Measurements from ENCODE around the gene STKLD1.
"Not testable (repeated sequence)": the region's sequence is repeated elsewhere in the genome, so short reads cannot be mapped to it uniquely, and the experiment has no call there.

The STKLD1 gene

GRCh38 chr9:133389025-133389557, 12.9 kb downstream of the STKLD1 start:
- DNase-seq = no peak

DNA sequence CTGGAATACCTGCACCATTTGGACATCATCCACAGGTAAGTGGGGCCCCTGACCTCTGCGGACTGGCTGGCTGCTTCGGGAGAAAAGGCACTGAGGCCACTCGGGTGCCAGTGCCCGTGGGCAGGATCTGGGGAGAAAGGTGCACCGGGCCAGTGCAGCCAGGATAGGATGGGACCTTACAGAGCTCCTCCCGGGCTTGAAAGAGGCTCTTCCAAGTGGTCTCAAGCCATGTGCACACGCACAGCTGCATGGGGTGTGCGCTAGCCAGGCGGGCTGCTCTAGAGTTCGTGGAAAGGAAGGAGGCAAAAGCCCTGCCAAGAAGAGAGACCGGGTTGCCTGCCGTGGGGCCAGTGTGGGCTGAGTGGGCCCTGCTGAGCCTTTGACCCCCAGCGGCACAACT, 13.4 kb downstream of the STKLD1 start:
- DNase-seq = no peak

GRCh38 chr9:133390713-133391112, 14.5 kb downstream of the STKLD1 start:
- DNase-seq = no peak

DNA sequence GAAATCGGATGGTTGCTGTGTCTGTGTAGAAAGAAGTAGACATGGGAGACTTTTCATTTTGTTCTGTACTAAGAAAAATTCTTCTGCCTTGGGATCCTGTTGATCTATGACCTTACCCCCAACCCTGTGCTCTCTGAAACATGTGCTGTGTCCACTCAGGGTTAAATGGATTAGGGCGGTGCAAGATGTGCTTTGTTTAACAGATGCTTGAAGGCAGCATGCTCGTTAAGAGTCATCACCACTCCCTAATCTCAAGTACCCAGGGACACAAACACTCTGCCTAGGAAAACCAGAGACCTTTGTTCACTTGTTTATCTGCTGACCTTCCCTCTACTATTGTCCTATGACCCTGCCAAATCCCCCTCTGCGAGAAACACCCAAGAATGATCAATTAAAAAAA, 15.3 kb downstream of the STKLD1 start:
- not testable (repeated sequence) for DNase-seq

DNA sequence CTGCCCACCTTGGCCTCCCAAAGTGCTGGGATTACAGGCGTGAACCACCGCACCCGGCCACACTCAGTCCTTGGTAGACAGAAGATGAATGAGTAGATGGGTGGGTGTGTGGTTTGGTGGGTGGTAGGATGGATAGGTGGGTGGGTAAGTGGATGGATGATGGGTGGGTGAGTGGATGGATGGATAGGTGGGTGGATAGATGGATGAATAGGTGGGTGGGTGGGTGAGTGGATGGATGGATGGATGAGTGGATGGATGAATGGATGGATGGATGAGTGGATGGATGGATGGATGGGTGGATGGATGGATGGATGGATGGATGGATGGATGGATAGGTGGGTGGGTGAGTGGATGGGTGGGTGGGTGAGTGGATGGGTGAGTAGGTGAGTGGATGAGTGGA, 16.1 kb downstream of the STKLD1 start:
- DNase-seq = not testable (repeated sequence)

DNA sequence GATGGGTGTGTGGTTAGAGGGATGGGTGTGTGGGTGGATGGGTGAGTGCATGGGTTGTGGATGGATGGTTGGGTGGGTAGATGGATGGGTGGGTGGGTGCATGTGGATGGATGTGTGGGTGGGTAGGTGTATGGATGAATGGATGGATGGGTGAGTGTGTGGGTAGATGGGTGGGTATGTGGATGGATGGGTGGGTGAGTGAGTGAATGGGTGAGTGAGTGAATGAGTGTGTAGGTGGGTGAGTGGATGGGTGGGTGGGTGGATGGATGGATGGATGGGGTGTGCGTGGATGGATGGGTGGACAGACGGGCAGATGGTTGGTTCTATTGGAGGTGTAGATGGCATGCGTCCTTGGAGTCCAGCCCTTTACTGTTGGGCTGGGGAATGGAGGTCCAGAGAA, 17.2 kb downstream of the STKLD1 start:
- DNase-seq = no peak

GRCh38 chr9:133394687-133395271, 18.6 kb downstream of the STKLD1 start:
- DNase-seq = no peak

GRCh38 chr9:133396952-133397351, 20.8 kb downstream of the STKLD1 start:
- no peak for DNase-seq

- DNase-seq = no peak
Measured at GRCh38 chr9:133397370-133397769, 21.2 kb downstream of the STKLD1 start.

DNA sequence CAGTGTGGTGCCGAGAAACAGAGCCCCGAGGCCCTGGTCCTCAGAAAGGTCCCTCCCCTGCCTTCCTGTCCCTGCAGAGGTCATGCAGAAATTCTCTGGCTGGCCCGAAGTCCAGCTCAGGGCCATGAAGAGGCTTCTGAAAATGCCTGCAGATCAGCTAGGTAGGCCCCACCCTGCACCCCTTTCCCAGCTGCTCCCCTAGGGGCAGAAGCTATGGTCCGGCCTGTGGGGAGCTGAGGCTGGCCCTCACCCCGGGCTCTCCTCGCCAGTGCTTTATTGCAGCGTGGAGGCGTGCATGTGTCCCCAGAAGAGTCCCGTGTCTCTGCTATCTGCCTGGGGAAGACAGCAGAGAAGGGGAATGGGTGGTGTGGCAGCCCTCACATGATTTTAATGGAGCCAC, 21.7 kb downstream of the STKLD1 start:
- DNase-seq = no peak

- DNase-seq = no peak
Measured at GRCh38 chr9:133400292-133400691, 24.1 kb downstream of the STKLD1 start.

DNA sequence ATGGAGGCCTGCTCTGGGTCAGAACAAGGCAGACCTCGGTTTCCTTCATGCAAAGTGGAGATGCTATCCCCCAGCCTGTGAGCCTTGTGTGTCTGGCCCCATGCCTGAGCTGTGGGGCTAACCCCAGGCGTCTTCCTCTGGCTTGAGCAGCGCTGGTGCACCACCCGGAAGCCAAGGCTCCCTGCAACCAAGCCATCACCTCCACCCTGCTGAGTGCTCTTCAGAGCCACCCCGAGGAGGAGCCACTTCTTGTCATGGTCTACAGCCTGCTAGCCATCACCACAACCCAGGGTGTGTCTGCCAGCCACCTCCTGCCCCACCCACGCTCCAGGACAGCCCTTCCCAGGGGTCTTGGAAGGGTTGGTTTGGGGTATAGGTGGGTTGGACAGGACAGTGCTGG, 25.4 kb downstream of the STKLD1 start:
- no peak for DNase-seq

DNA sequence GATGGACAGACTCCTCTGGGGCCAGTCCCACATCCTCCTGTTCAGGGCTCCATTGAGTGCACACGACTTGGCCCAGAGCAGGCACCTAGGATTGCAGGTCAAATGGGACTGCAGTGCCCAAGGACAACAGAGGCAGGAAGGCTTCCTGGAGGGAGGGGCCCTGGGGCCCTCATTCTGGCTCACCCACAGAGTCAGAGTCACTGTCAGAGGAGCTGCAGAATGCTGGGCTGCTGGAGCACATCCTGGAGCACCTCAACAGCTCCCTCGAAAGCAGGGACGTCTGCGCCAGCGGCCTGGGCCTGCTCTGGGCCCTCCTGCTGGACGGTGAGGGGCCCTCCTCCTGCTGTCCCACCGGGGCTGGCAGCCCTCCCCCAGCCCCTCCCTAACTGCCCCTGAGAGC, 26.5 kb downstream of the STKLD1 start:
- DNase-seq = no peak

- DNase-seq = no peak
Measured at GRCh38 chr9:133403766-133404453, 27.7 kb downstream of the STKLD1 start.

GRCh38 chr9:133404454-133405002, 28.4 kb downstream of the STKLD1 start:
- no peak for DNase-seq

- DNase-seq = no peak
Measured at GRCh38 chr9:133405508-133406438, 29.6 kb downstream of the STKLD1 start.

DNA sequence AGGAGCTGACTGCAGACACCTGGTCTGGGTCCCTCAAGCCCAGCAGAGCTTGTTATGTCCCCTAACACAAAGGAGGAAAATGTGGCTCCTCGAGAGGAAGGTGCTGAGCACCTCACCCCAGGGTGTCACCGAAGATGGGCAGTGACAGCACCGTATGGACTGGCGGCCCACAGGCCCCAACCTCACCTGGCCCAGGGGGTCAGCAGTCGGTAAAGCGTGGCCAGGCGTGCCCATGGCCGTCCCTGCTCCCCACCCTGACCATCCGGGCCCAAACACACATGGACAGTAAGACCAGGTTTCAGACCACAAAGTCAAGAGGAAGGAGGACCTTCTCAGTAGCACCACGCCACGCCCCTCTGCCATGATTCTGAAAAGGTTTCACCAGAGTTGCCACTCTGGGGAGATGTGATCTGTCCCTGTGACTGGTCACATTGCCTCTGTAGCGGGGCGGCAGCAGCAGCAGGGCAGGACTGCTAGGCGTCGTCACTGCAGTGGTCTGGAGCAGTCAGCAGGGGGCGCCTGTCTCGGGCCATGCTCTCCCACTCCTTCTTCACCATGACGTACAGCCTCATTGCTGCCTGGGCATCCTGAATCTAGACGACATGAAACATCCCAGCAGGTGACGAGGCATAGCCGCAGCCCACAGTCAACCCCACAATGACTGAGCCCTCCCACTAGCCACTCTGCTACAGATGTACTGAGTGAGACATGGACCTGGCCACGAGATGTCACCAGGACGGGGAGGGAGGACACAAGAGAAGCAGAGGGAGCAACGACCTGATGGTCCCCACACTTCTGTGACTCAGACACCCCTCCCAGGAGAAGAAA, 30.5 kb downstream of the STKLD1 start:
- peak; percentile 58 for DNase-seq

DNA sequence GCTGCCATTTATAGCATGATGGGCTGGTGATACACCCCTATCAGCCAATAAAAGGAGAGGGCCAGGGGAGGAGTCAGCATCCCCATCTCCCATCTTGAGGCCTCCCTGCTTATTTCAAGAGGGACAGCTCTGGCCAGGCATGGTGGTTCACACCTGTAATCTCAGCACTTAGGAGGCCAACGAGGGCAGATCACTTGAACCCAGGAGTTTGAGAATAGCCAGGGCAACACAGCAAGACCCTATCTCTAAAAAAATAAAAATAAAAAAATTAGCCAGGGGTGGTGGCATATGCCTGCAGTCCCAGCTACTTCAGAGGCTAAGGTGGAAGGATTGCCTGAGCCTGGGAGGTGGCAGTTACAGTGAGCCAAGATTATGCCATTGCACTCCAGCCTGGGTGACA, 31.9 kb downstream of the STKLD1 start:
- DNase-seq = no peak

DNA sequence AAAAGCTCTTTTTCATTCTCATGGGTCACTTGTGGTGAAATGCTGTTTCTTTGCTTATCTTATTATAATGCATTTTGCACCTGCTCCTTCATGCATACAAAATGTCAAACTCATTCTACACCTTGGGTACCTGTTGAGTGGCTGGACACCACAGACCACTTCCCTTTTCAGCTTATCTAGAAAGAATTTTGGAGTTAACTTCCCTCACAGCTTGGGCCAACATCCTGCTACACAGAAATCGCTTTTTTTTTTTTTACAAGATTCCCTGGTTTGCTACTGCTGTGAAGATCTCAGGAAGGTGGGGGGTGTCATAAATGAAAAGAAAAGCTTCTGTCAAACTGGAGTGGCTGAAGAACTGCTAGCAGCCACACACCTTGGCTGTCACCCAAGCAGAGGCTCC, 39.0 kb downstream of the STKLD1 start:
- DNase-seq = no peak

- peak; percentile 78 for DNase-seq
Measured at GRCh38 chr9:133417541-133418461, 41.6 kb downstream of the STKLD1 start, which contains the start of gene REXO4. TSS of gene REXO4 (minus strand) at chr9:133418010. CDS start at chr9:133417844, 166 bp downstream.

DNA sequence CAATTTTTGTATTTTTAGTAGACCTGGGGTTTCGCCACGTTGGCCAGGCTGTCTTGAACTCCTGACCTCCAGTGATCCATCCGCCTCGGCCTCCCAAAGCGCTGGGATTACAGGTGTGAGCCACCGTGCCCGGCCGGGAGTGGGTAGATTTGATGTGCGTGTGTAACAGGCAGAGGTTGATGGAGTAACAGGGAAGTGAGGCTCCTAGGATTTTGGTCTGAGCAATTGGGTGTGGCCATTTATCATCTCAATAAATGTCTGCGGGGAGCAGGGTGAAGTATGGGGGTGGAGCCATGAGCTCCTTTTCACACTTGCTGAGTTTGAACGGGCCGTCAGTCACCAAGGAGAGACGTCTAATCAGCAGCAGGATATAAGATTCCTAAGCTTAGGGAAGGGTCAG, 42.8 kb downstream of the STKLD1 start:
- no peak for DNase-seq
